ENCODE data around the gene M1AP.

DNA sequence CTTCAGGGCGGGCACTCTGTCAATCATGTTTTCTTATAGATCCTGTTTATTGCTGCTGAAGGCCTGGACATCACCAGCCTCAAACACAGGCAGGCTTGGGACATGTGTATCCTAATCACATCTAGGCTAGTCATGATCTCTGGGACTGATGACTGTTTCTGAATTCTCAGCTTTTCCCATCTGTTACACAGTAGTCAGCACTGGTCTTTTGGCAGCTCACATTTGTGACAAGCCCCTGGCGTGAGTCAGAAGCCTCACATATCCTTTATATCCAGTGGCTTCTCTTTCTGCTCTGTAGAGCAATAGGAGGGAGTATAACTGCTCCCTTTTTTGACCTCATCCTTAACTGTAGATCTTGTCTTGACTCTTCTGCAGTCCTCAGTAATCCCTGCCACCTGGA lies 10.4 kb upstream of the M1AP start:
- TF ChIP-seq, protein P1, sequence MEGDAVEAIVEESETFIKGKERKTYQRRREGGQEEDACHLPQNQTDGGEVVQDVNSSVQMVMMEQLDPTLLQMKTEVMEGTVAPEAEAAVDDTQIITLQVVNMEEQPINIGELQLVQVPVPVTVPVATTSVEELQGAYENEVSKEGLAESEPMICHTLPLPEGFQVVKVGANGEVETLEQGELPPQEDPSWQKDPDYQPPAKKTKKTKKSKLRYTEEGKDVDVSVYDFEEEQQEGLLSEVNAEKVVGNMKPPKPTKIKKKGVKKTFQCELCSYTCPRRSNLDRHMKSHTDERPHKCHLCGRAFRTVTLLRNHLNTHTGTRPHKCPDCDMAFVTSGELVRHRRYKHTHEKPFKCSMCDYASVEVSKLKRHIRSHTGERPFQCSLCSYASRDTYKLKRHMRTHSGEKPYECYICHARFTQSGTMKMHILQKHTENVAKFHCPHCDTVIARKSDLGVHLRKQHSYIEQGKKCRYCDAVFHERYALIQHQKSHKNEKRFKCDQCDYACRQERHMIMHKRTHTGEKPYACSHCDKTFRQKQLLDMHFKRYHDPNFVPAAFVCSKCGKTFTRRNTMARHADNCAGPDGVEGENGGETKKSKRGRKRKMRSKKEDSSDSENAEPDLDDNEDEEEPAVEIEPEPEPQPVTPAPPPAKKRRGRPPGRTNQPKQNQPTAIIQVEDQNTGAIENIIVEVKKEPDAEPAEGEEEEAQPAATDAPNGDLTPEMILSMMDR (IDR thresholded peaks at IDR 0.05) = no peak
- TF ChIP-seq POLR2AphosphoS5 (IDR thresholded peaks at IDR 0.05) = no peak
